Activated CD4-positive, CD25-positive, alpha-beta regulatory T cell treated with anti-CD3 and anti-CD28 coated beads, Interleukin-2, amount 50 U/mL, for 24 hours (primary cell): Measurements from ENCODE around the gene HEPN1.

Source experiments
- ATAC-seq, 2 donors: fragments of 150-1000 bp; cut with Tn5 transposase; one replicate each; pipeline ENCODE4 v1.10.0; 2021; ENCODE audit warnings: mild to moderate bottlenecking in 1 of 2, moderate library complexity in 1 of 2

Gene HEPN1

GRCh38 chr11:124918950-124919349, at the start of gene HEPN1:
Gene HEPN1, plus strand, starts transcription at chr11:124919250.
- no peak for ATAC-seq

GRCh38 chr11:124869331-124869730, 49.7 kb upstream of the HEPN1 start:
- no peak for ATAC-seq

- no peak for ATAC-seq
These were observed 49.1 kb upstream of the HEPN1 start for GRCh38 chr11:124869856-124870387.

DNA sequence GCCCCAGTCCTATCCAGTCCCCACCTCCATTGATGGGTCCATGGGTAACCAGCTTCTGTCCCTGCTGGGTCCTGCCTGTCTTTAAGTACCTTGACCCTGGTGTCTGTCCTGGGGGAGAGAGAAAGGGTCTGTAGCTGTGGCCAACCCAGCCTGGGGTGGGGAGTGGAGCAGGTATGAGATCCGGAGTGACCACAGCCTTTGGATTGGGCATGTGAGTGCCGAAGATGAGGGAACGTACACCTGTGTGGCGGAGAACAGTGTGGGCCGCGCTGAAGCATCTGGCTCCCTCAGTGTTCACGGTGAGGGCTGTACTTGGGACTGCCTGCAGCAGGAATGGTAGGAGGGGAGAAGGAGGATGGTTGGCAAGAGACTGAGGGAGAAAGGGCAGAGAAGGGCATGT, 48.6 kb upstream of the HEPN1 start:
- no peak for ATAC-seq

DNA sequence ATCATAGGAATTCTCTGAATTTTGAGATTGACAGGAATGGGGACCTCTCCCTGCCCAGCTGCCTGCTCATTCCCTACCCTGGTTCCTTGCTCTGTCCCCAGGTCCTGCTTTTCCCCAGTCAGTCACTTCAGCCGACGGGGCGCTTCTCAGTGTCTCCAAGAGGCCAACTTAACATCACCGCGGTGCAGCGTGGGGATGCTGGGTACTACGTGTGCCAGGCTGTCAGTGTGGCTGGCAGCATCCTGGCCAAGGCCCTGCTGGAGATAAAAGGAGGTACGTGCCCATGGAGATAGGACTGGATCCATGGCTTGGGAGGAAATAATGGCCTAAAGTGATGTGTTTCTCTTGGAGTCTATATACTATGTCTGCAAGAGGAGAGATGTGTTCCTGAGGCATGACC, 46.8 kb upstream of the HEPN1 start:
- no peak for ATAC-seq

DNA sequence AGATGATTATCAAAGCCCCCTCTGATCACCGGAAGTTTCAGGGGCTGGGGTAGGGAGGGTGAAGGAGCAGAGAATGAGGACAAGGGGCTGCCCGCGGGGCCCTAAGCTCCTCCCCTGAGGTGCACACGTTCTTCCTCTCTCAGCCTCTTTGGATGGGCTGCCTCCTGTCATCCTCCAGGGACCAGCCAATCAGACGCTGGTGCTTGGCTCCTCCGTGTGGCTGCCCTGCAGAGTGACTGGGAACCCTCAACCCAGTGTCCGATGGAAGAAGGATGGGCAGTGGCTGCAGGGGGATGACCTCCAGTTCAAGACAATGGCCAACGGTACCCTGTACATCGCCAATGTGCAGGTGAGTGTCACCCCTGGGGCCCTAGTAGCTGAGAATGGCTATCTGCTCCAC, 46.3 kb upstream of the HEPN1 start:
- no peak for ATAC-seq

GRCh38 chr11:124873951-124874350, 45.1 kb upstream of the HEPN1 start:
- ATAC-seq = no peak

- no peak for ATAC-seq
These were observed 44.3 kb upstream of the HEPN1 start for GRCh38 chr11:124874571-124875255.

- no peak for ATAC-seq
These were observed 43.6 kb upstream of the HEPN1 start for GRCh38 chr11:124875401-124875800.

GRCh38 chr11:124875943-124876817, 42.9 kb upstream of the HEPN1 start:
- peak; percentile 94 to 95 for ATAC-seq

DNA sequence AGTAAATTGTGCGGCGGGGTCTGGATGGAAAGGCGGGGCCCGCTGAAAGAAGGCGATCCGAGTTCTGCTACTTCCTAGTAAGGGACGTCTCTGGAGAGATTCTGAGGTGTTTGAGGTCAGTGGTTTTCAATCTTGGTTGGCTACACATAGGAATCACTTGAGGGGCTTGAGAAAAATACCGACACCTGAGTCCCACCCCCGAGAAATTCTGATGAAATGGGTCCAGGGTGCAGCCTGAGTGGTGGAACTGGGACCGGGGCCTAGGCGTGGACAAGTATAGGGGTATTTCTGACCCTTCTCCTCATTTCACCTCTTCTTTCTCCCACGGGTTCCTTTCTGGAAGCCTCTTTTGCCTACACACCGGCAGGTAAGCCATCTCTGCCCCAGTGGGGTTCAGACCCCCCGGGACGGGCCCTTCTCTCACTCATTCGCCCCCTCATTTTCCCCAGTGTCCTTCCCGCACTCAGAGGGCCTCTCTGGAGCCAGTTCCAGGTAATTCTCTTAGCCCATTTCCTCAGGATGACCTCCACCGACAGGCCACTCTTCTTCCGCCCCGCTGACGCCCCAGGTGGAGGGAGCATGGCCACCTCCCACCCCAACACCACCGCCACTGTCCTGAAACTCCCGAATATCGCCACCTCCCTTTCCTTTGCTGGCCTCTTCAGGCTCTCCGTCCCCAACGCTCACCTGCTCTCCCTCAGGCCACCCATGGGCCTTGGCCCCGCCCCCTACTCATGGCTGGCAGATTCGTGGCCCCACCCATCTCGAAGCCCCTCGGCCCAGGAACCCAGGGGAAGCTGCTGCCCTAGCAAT, 42.0 kb upstream of the HEPN1 start:
- no peak for ATAC-seq

DNA sequence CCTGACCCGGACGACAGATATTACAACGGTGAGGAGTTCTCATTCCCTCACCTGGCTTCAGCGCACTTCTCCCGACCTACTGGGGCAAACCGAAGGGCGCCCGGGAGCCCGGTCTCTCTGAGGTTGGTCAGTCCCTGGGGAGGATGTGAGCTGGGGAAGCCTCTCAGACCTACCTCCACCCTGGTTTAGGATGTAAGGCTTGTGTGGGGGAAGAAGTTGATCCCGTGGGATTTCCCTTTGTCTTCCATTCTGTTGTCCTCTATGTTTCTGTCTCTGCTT, 41.5 kb upstream of the HEPN1 start:
- no peak for ATAC-seq

- ATAC-seq = no peak
These were observed 40.9 kb upstream of the HEPN1 start for GRCh38 chr11:124877910-124878758.

DNA sequence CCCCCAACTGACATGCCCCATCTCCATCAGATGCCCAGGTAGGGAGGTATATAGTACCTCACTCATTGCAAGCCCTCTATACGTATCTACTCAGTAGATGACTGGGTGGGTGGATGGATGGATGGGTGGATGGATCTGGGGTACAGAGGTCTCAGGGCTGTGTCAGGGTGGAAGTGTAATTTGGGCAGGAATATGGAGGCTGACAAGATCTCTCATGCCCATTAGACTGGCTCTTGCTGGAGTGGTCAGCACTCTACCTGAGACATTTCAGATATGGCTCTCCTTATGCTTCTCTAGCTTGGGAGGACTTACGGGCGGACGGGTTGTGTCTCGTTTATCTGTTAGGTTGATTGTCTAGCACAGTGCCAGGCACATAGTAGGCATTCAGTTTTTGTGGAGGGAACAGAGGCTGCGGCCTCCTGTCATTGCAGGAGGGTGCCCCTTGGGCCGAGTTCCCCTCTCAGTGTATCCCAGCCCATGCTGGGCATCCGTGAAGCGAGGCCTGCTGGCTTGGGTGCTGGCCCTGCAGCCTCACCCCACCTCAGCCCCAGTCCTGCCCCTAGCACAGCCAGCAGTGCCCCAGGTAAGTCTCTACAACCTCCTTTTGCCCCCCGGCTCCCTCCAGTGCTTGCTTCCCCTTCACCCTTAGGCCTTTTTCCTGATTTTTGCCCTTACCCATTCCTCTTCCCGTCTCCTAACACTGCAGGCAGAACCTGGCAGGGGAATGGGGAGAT, 40.1 kb upstream of the HEPN1 start:
- ATAC-seq = no peak

DNA sequence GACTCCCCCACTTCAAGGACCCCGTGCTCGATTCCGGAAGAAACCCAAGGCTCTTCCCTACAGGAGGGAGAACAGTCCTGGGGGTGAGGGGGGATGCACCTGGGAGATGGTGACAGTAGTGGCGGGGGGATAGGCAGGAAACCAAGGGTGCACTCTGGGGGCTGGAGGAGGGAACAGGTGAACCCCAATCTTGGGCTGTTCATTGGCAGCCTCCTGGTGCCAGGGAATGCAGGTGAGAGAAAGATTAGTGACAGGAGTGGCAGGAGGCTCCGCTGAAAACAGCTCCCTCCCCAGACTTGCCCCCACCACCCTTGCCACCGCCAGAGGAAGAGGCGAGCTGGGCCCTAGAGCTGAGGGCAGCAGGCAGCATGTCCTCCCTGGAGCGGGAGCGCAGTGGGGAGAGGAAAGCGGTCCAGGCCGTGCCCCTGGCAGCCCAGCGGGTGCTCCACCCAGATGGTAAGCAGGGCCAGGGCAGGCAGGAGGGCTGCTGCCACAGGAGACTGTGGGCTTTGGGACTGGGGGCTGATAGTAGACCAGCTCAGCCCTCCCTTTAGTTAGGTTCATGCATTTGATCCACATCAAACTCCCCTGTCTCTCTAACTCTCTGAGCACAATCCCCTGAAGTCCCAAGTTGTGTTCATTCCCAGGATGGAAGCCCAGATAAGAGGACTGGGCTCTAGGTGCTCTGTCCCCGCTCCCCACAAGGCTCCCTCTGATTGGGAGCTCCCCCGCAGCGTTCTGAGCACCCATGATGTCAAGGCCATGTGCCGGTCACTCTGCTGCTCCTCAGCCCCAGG, 39.4 kb upstream of the HEPN1 start:
- no peak for ATAC-seq

- ATAC-seq = no peak
These were observed 38.8 kb upstream of the HEPN1 start for GRCh38 chr11:124880290-124880611.

GRCh38 chr11:124880958-124881357, 38.1 kb upstream of the HEPN1 start:
- ATAC-seq = no peak

DNA sequence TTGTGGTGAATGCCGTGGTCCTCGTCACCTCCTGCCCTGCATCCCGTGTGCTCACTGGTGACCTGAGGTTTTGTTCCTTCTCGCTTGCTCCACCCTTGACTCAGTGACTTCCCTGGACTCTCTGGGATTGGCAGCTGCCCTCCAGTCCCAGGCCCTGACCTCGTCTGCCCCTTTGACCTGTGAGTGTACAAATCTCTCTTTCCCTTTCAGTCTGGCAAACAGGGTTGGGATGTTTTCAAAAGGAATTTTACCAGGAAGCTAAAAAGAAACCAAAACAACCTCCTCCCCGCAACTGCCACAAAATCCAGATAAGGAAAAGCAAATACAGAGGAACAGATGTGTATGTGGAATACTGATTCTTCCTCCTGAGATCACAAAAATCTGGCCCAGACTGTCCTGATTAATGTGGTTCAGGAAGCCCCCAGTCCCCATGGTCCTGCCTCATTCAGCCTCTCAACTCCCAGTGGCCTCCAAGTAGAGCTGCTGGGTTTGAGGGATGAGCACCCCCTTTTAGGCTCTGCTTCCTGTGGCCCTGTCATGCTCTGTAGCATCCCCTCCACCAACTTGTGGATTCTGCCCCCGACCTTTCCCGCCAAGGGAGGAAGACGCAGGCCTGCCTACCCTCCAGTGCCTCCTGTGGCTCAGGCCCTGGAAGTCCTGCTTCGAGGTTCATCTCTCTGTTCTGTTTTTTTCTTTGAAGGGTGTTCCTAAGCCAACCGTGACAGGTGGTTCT, 36.5 kb upstream of the HEPN1 start:
- no peak for ATAC-seq

- no peak for ATAC-seq
These were observed 34.7 kb upstream of the HEPN1 start for GRCh38 chr11:124884340-124884739.

GRCh38 chr11:124884869-124885479, 34.1 kb upstream of the HEPN1 start:
- ATAC-seq = no peak
